Tibial nerve (tissue), 4 donors: ENCODE data around the gene ZSWIM8. TPM values are rescaled to one million over a fixed set of nuclear protein-coding genes. Genes with fewer than 3 reads are reported as not detected.

ENCODE experiments used
- DNase-seq, 2 donors: peaks; one replicate each; pipeline ENCODE4 v3.0.0-alpha.2; 2019; ENCODE audit warnings: low spot score in 2 of 2
- H3K27ac ChIP-seq, 4 donors: fragments of 200-600 bp; sonication (generic) in 3 of 4; one replicate each; pipeline ENCODE4 v1.5.1; 2017 to 2019; ENCODE audit warnings: mild to moderate bottlenecking in 1 of 4
- H3K27me3 ChIP-seq, 2 donors: fragments of 200-600 bp; sonication (generic) in 1 of 2; one replicate each; pipeline versions ENCODE4 v1.5.1 to v1.6.0; 2017 to 2019
- H3K36me3 ChIP-seq, 3 donors: fragments of 200-600 bp; sonication (generic); one replicate each; pipeline ENCODE4 v1.5.1; 2018 to 2019
- H3K4me1 ChIP-seq, 4 donors: fragments of 200-600 bp; sonication (generic) in 3 of 4; one replicate each; pipeline ENCODE4 v1.5.1; 2017 to 2019
- H3K4me3 ChIP-seq, 4 donors: fragments of 200-600 bp; sonication (generic) in 3 of 4; one replicate each; pipeline ENCODE4 v1.5.1; 2017 to 2019; ENCODE audit warnings: mild to moderate bottlenecking in 1 of 4, moderate library complexity in 1 of 4
- H3K9me3 ChIP-seq, 4 donors: fragments of 200-600 bp; sonication (generic) in 3 of 4; one replicate each; pipeline ENCODE4 v1.5.1; 2017 to 2019
- EP300 ChIP-seq, 2 donors: sonication (generic); formaldehyde crosslinking; IDR thresholded peaks; one replicate each; pipeline ENCODE4 v1.6.1; 2017; ENCODE audit warnings: antibody characterized with exemption in 2 of 2, mild to moderate bottlenecking in 1 of 2
- POLR2A ChIP-seq, 2 donors: fragments of 450-650 bp; IDR thresholded peaks; one replicate each; pipeline ENCODE4 v1.6.1; 2017; ENCODE audit warnings: antibody characterized with exemption in 2 of 2, mild to moderate bottlenecking in 2 of 2, moderate library complexity in 2 of 2
- WGBS, 2 donors: methylation state at CpG; one replicate each; pipeline ENCODE4 v1.1.5; 2018; 5-methylcytosine and 5-hydroxymethylcytosine counted together
- total RNA-seq, 4 donors: library from RNA; depleted of rRNA; stranded (reverse); fragments of >200 nt; gene quantifications; one replicate each; pipeline ENCODE4 v1.1.0, GENCODE V29; 2016
- TF ChIP-seq, protein P1 (sequence below), 5 experiments: fragments of 200-600 bp in 3 of 5; fragments of 450-650 bp in 2 of 5; sonication (generic) in 3 of 5; IDR thresholded peaks; one replicate each; pipeline ENCODE4 v1.5.1; 2016 to 2019; ENCODE audit warnings: antibody characterized with exemption in 5 of 5, mild to moderate bottlenecking in 3 of 5, moderate library complexity in 2 of 5

ZSWIM8 gene
- total RNA-seq, 4 donors from 2014 or later, result 104 to 138 (median 121) TPM

DNA sequence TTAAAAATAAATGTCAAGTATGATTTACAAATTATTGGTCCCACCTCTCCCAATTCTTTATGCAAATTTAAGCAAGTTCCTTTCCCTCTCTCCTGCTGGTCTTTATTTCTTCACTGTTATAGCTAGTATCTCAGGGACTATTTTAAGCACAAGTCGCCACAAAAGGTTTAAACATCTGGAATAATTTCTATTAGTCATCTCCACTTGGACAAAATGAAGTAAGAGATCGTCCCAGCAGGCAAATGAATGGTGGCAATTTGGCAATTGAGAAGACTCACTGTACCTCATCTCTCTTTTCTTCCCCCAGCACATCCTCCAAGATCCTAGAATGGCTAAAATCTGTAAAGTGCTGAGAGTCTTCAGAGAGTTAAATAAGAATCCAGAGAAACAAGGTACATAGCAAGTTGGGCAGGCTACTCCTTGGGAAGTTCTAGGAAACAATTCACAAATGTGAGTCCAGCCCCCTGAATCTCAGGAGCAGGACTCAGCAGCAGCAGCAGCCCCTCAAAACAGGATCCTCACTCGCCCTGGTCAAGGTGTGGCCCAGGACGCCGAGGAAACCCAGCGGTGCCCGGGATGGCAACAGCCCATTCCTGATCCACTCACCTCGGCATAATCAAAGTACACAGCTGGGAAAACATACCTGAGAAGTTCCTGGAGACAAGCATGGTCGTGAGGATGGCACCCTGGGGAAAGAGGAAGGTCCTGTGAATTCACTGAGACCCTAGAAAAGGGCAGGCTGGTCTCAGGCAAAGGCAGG, 56.3 kb downstream of the ZSWIM8 start:
- 80 to 82% methylated on average over 9 of the region's 9 CpGs for WGBS, 2 donors
- Histone ChIP-seq H3K27me3 (no peaks in the 10 kb centered on the region), H3K36me3 (peaks cover 0 to 85% (median 2%) of the 10 kb centered on the region in 3 donors), H3K9me3 (no peaks in the 10 kb centered on the region), H3K4me1 (no peaks in the 10 kb centered on the region), H3K27ac (no peak overlapping the region), H3K4me3 (no peak overlapping the region)
- TF ChIP-seq POLR2A (IDR thresholded peaks at IDR 0.05), result no peak
- no peak for TF ChIP-seq EP300 (IDR thresholded peaks at IDR 0.05)
- TF ChIP-seq, protein P1, sequence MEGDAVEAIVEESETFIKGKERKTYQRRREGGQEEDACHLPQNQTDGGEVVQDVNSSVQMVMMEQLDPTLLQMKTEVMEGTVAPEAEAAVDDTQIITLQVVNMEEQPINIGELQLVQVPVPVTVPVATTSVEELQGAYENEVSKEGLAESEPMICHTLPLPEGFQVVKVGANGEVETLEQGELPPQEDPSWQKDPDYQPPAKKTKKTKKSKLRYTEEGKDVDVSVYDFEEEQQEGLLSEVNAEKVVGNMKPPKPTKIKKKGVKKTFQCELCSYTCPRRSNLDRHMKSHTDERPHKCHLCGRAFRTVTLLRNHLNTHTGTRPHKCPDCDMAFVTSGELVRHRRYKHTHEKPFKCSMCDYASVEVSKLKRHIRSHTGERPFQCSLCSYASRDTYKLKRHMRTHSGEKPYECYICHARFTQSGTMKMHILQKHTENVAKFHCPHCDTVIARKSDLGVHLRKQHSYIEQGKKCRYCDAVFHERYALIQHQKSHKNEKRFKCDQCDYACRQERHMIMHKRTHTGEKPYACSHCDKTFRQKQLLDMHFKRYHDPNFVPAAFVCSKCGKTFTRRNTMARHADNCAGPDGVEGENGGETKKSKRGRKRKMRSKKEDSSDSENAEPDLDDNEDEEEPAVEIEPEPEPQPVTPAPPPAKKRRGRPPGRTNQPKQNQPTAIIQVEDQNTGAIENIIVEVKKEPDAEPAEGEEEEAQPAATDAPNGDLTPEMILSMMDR (IDR thresholded peaks at IDR 0.05), result no peak
- DNase-seq, result no peak

GRCh38 chr10:73842349-73842748, 56.9 kb downstream of the ZSWIM8 start:
- no peak for TF ChIP-seq POLR2A (IDR thresholded peaks at IDR 0.05)
- no peak for TF ChIP-seq EP300 (IDR thresholded peaks at IDR 0.05)
- TF ChIP-seq, protein P1 (IDR thresholded peaks at IDR 0.05), result no peak
- H3K36me3 ChIP-seq, result peaks cover 0 to 85% (median 8%) of the 10 kb centered on the region in 3 donors
- DNase-seq, result no peak
- WGBS, 2 donors, result 86 to 87% methylated on average over 11 of the region's 11 CpGs
- no peaks in the 10 kb centered on the region for H3K27me3 ChIP-seq
- H3K9me3 ChIP-seq, result no peaks in the 10 kb centered on the region
- no peaks in the 10 kb centered on the region for H3K4me1 ChIP-seq
- no peak overlapping the region for H3K27ac ChIP-seq
- no peak overlapping the region for H3K4me3 ChIP-seq

DNA sequence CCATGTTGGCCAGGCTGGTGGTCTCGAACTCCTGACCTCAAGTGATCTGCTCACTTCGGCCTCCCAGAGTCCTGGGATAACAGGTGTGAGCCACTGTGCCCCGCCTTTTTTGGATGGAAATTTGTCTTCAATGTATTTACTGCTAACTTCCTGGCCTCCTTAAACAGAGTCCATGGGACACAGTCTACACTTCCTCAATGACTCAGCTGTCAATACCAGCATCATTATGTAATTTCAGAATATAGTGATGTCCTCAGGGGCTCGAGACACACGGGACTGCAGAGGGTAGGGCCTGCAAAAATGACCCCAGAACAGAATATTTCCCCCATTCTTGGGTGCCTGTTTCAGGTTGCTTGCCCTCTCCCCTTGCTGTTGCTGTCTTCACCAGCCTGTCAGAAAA, 57.9 kb downstream of the ZSWIM8 start:
- DNase-seq, result no peak
- Histone ChIP-seq H3K36me3 (peaks cover 0 to 85% (median 13%) of the 10 kb centered on the region in 3 donors), H3K9me3 (no peaks in the 10 kb centered on the region), H3K4me1 (no peaks in the 10 kb centered on the region), H3K4me3 (no peak overlapping the region), H3K27me3 (no peaks in the 10 kb centered on the region), H3K27ac (no peak overlapping the region)
- TF ChIP-seq POLR2A (IDR thresholded peaks at IDR 0.05) (no peak), EP300 (IDR thresholded peaks at IDR 0.05) (no peak)
- TF ChIP-seq, protein P1 (IDR thresholded peaks at IDR 0.05), result no peak
- 69 to 72% methylated on average over 5 of the region's 5 CpGs for WGBS, 2 donors

DNA sequence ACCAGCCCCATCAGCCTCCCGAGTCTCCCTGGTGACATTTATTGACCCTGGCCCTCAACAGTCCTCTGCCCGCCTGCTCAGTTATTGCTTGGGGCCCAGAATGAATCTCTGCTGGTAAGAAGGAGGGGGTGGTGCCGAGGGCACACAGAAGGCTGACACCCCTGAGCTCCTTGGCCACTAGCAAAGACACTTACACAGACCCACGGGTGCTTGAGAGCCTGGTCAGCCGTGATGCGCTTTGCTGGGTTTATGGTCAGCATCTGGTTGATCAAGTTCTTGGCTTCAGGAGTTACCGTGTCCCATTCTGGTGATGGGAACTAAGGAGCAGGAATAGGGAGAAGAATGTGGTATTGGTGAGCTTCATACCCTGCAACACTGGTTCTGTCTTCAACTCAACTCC, 61.6 kb downstream of the ZSWIM8 start:
- Histone ChIP-seq H3K27ac (no peak overlapping the region), H3K4me3 (no peak overlapping the region), H3K9me3 (no peaks in the 10 kb centered on the region), H3K36me3 (peaks cover 1 to 58% (median 13%) of the 10 kb centered on the region in 3 donors), H3K4me1 (peaks cover 0 to 20% (median 0%) of the 10 kb centered on the region in 4 donors), H3K27me3 (no peaks in the 10 kb centered on the region)
- DNase-seq, result no peak
- no peak for TF ChIP-seq EP300 (IDR thresholded peaks at IDR 0.05)
- no peak for TF ChIP-seq POLR2A (IDR thresholded peaks at IDR 0.05)
- TF ChIP-seq, protein P1 (IDR thresholded peaks at IDR 0.05), result no peak
- WGBS, 2 donors, result 87 to 95% methylated on average over 7 of the region's 7 CpGs

DNA sequence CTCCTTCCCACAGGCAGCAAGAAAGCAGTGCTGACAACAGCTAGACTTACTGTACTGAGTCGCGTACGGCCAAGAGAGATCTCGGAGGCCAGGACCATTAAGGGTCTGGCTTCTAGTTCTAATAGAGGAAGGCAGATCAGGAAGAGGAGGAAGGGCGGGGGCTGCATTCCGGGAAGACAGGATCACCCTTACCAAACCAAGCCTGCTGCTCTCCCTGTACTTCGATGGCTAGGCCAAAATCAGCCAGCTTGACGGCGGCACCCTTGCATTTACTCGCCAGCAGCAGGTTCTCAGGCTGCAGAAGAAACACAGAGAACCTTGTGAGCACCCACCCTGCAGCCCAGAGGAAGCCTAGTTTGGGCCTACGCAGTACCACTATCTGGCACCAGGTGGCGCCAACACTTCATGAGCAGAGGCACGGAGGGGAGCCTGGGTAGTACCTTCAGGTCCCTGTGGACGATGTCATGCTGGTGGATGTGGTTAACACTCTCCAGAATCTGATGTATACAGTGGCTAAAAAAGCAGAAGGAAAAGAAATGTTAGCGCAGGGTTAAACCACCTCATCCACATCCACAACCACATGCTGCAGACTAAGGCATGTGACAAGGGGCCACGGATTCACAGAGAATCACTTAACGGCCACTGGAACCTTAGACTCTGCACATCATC, 63.5 kb downstream of the ZSWIM8 start:
- H3K4me3 ChIP-seq, result no peak overlapping the region
- WGBS, 2 donors, result 34 to 36% methylated on average over 17 of the region's 17 CpGs
- TF ChIP-seq POLR2A (IDR thresholded peaks at IDR 0.05), result no peak
- TF ChIP-seq, protein P1 (IDR thresholded peaks at IDR 0.05), result peak; percentile 97 to 100 (median 99)
- TF ChIP-seq EP300 (IDR thresholded peaks at IDR 0.05), result peak in 1 of 2 donors; percentile 11
- H3K27ac ChIP-seq, result peak overlapping the region in 3 of 4 donors; percentile 27 to 72 (median 28)
- no peaks in the 10 kb centered on the region for H3K27me3 ChIP-seq
- DNase-seq, result peak; percentile 79 to 96
- peaks cover 2 to 59% (median 13%) of the 10 kb centered on the region in 3 donors for H3K36me3 ChIP-seq
- no peaks in the 10 kb centered on the region for H3K9me3 ChIP-seq
- peaks cover 0 to 20% (median 0%) of the 10 kb centered on the region in 4 donors for H3K4me1 ChIP-seq
